AG04450 (cell line): ENCODE results near the gene RFK. TPM values are rescaled to one million over a fixed set of nuclear protein-coding genes. Genes with fewer than 3 reads are reported as not detected.

Source experiments
- CTCF ChIA-PET: fragments of 300-600, 350-600 bp; formaldehyde crosslinking; extraction: SDS; loops from one replicate; lab custom pipeline; 2022; ENCODE audit warnings: antibody characterized with exemption, inconsistent platforms; lab: Charles Lee
- POLR2A ChIA-PET: fragments of 350-600 bp; formaldehyde crosslinking; extraction: SDS; loops from one replicate; lab custom pipeline; 2021; ENCODE audit warnings: antibody characterized with exemption, inconsistent platforms; lab: Yijun Ruan, JAX
- DNase-seq: peaks from one replicate; pipeline ENCODE4 v3.0.0-alpha.2; 2011; ENCODE audit warnings: low read depth, low spot score
- H3K27ac ChIP-seq: one replicate; pipeline ENCODE4 v1.5.1; 2012; ENCODE audit warnings: low read depth, low read length, control low read depth
- H3K27me3 ChIP-seq: one replicate; pipeline ENCODE4 v1.6.0; 2012; ENCODE audit warnings: low read length; ENCODE audit not compliant: control insufficient read depth, insufficient read depth
- H3K4me3 ChIP-seq: 2 replicates; pipeline ENCODE4 v1.5.1; 2011; ENCODE audit warnings: mild to moderate bottlenecking, low read depth, low read length, control low read depth
- H3K9me3 ChIP-seq: 2 replicates; pipeline ENCODE4 v1.5.1; 2012; ENCODE audit warnings: low read length; ENCODE audit not compliant: control insufficient read depth, insufficient read depth
- polyA plus RNA-seq: library from polyadenylated mRNA; depleted of rRNA; stranded (reverse); fragments of >200 nt; gene quantifications from 2 replicates; pipeline ENCODE4 v1.2.3, GENCODE V29; 2011
- TF ChIP-seq, protein P1 (sequence below): IDR thresholded peaks from 2 replicates; pipeline ENCODE4 v1.5.1; 2011; ENCODE audit warnings: low read depth, low read length, control low read depth, inconsistent platforms

RFK gene
- polyA plus RNA-seq, 1 experiment: 29.2 TPM

DNA sequence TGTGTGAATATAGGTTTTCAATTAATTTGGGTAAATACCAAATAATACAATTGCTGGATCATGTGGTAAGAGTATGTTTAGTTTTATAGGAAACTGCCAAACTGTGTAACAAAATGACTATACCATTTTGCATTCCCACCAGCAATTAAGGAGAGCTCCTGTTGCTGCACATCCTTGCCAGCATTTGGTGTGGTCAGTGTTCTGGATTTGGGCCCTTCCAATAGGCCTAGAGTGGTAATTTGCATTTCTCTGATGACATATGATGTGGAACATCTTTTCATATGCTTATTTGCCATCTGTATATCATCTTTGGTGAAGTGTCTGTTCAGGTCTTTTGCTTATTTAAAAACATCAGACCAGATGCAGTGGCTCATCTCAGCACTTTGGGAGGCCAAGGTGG, 11.6 kb upstream of the RFK start:
- no peak overlapping the region for H3K27ac ChIP-seq
- TF ChIP-seq, protein P1, sequence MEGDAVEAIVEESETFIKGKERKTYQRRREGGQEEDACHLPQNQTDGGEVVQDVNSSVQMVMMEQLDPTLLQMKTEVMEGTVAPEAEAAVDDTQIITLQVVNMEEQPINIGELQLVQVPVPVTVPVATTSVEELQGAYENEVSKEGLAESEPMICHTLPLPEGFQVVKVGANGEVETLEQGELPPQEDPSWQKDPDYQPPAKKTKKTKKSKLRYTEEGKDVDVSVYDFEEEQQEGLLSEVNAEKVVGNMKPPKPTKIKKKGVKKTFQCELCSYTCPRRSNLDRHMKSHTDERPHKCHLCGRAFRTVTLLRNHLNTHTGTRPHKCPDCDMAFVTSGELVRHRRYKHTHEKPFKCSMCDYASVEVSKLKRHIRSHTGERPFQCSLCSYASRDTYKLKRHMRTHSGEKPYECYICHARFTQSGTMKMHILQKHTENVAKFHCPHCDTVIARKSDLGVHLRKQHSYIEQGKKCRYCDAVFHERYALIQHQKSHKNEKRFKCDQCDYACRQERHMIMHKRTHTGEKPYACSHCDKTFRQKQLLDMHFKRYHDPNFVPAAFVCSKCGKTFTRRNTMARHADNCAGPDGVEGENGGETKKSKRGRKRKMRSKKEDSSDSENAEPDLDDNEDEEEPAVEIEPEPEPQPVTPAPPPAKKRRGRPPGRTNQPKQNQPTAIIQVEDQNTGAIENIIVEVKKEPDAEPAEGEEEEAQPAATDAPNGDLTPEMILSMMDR: no peak
- no peaks in the 10 kb centered on the region for H3K27me3 ChIP-seq
- DNase-seq: no peak
- no peaks in the 10 kb centered on the region for H3K9me3 ChIP-seq
- POLR2A ChIA-PET: no interaction called here
- no peak overlapping the region for H3K4me3 ChIP-seq
- CTCF ChIA-PET: interaction anchor here (2.7 kb wide), 1 partner anchor 299 kb away, joined by 30 read pairs; no protein-coding TSS in a partner anchor

DNA sequence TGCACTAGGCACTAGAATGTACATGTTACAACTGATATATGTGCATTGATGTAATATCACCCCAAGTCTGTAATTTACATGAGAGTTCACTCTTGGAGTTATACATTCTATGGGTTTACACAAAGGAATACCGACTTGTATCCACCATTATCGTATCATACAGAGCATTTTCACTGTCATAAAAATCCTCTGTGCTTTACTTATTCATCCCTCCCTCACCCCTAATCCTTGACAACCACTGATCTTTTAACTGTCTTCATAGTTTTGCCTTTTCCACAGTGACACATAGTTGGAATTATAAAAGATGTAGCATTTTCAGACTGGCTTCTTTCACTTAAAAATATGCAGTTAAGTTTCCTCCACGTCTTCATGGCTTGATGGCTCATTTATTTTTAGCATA, 11.1 kb upstream of the RFK start:
- DNase-seq: no peak
- CTCF ChIA-PET: interaction anchor here (2.7 kb wide), 1 partner anchor 300 kb away, joined by 30 read pairs; no protein-coding TSS in a partner anchor
- Histone ChIP-seq H3K27me3 (no peaks in the 10 kb centered on the region), H3K9me3 (no peaks in the 10 kb centered on the region), H3K27ac (no peak overlapping the region), H3K4me3 (no peak overlapping the region)
- POLR2A ChIA-PET: no interaction called here
- TF ChIP-seq, protein P1: no peak

DNA sequence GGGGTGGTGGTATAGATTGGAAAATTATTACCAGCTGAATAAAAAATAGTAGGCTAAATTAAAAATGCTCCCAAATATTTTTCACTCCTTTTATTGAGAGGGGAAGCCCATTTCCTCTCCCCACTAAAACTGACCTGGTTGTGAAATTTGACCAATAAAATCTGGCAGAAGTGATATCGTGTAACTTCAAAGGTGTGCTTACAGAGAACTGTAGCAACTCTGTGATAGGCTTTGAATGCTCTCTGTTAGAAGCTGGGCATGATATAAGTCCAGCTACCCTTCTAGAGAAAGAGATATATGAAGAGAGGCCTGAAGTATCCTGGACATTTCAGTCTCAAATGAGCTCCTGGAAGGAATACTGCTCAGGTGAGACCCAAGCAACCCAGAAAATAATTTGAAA, 10.2 kb upstream of the RFK start:
- Histone ChIP-seq H3K4me3 (no peak overlapping the region), H3K9me3 (no peaks in the 10 kb centered on the region), H3K27ac (no peak overlapping the region), H3K27me3 (no peaks in the 10 kb centered on the region)
- no peak for DNase-seq
- ChIA-PET CTCF (interaction anchor here (0.5 to 2.7 kb wide), 5 partner anchors 11 to 301 kb away, joined by 3 to 30 read pairs (median 6); partner anchors contain the start of gene RFK), POLR2A (no interaction called here)
- TF ChIP-seq, protein P1: no peak

DNA sequence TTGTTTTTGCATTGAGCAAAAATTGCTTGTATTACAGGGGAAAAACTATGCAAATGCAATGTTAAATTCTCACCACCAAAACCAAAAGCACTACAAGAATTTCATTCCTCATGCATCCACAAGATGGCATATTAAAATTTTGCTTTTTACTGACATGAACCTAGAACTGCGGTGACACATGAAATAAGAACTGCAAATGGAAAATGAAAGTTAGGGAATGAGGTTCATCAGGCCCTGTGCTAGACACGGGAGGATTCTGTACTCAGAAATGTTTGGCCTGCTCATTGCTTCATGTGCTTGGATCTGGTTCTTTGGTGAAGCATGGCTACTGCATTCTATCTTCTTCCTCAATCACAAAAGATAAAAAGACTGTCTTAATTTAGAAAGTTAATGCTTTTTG, 9.1 kb upstream of the RFK start:
- TF ChIP-seq, protein P1: peak; percentile 70
- Histone ChIP-seq H3K27me3 (no peaks in the 10 kb centered on the region), H3K4me3 (no peak overlapping the region), H3K27ac (no peak overlapping the region), H3K9me3 (no peaks in the 10 kb centered on the region)
- ChIA-PET CTCF (interaction anchor here (0.9 to 3.4 kb wide), 6 partner anchors 9 to 302 kb away, joined by 3 to 27 read pairs (median 9); partner anchors contain the start of gene RFK), POLR2A (no interaction called here)
- DNase-seq: peak; percentile 56

DNA sequence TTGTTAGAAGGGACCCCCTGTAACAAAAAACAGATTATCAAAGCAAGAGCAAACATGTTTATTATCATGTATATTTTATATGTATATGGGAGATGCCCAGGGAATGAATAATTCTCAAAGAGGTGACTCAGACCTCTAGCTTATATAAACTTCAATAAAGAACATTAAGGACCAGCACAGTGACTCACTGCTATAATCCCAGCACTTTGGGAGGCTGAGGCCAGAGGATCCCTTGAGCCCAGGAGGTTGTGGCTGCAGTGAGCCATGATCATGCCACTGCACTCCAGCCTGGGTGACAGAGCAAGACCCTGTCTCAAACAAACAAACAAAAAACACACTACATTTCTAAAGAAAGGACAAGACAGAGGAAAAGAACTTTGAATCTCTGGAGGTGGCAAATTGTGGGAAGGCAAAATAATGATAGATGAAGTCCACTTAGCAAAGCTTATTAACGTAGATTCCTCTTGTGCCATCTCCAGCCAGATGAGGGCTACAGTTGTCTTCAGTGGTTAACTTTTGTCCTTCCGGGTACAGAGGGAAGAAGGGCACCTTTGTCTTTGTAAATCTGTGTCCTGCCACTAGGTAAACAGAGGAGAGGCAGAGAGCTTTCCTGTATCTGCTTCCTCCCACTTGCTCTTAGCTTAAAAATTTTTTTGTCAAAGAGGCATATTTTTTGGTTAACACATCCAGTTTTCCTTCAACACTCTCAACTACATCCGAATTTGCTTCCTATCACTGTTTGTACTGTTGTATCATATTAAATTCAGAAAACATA, 7.5 kb upstream of the RFK start:
- Histone ChIP-seq H3K9me3 (no peaks in the 10 kb centered on the region), H3K27me3 (no peaks in the 10 kb centered on the region), H3K27ac (peak overlapping the region; percentile 43), H3K4me3 (no peak overlapping the region)
- ChIA-PET CTCF (interaction anchor here (0.6 to 3.4 kb wide), 7 partner anchors 9 to 303 kb away, joined by 3 to 27 read pairs (median 5); no protein-coding TSS in a partner anchor), POLR2A (no interaction called here)
- DNase-seq: no peak
- TF ChIP-seq, protein P1: no peak
